Mesendoderm (in vitro differentiated cells): ENCODE measurements around the gene PLEKHM1.

ENCODE experiments used
- DNase-seq: peaks from one replicate; pipeline ENCODE4 v3.0.0; 2013
- H2AK5ac ChIP-seq: 2 replicates; pipeline ENCODE4 v1.6.1; 2013; ENCODE audit warnings: low read length, inconsistent platforms
- H2BK120ac ChIP-seq: 2 replicates; pipeline ENCODE4 v1.6.1; 2013; ENCODE audit warnings: low read depth, mild to moderate bottlenecking, low read length, moderate library complexity, mixed read lengths
- H2BK15ac ChIP-seq: replicated peaks from 2 replicates; pipeline ENCODE4 v1.6.1; 2013; ENCODE audit warnings: low read depth, mild to moderate bottlenecking, moderate library complexity
- H2BK5ac ChIP-seq: 2 replicates; pipeline ENCODE4 v1.6.1; 2013; ENCODE audit warnings: low read length, inconsistent platforms
- H3K18ac ChIP-seq: 2 replicates; pipeline ENCODE4 v1.6.1; 2013; ENCODE audit warnings: mild to moderate bottlenecking, low read length, mixed read lengths
- H3K23ac ChIP-seq: one replicate; pipeline ENCODE4 v1.6.1; 2013; ENCODE audit warnings: low read length
- H3K27ac ChIP-seq: 2 replicates; pipeline ENCODE4 v1.5.1; 2013; ENCODE audit warnings: low read depth, mild to moderate bottlenecking, inconsistent platforms, low read length, moderate library complexity
- H3K27me3 ChIP-seq: 2 replicates; pipeline ENCODE4 v1.6.1; 2013; ENCODE audit warnings: low read length, control low read depth, mild to moderate bottlenecking, inconsistent platforms; ENCODE audit not compliant: insufficient read depth, poor library complexity
- H3K36me3 ChIP-seq: 2 replicates; pipeline ENCODE4 v1.6.1; 2013; ENCODE audit warnings: low read length, inconsistent platforms; ENCODE audit not compliant: control insufficient read depth, insufficient read depth
- H3K4ac ChIP-seq: one replicate; pipeline ENCODE4 v1.6.1; 2013; ENCODE audit warnings: low read depth, mild to moderate bottlenecking, low read length, moderate library complexity
- H3K4me1 ChIP-seq: 2 replicates; pipeline ENCODE4 v1.6.1; 2013; ENCODE audit warnings: low read depth, low read length, inconsistent platforms; ENCODE audit not compliant: control insufficient read depth
- H3K4me2 ChIP-seq: 2 replicates; pipeline ENCODE4 v1.6.1; 2013; ENCODE audit warnings: low read length
- H3K4me3 ChIP-seq: 2 replicates; pipeline ENCODE4 v1.5.1; 2013; ENCODE audit warnings: mild to moderate bottlenecking, low read length
- H3K56ac ChIP-seq: one replicate; pipeline ENCODE4 v1.6.1; 2013; ENCODE audit warnings: low read length
- H3K79me1 ChIP-seq: 2 replicates; pipeline ENCODE4 v1.6.1; 2013; ENCODE audit warnings: low read length, inconsistent platforms
- H3K79me2 ChIP-seq: 2 replicates; pipeline ENCODE4 v1.6.1; 2013; ENCODE audit warnings: mild to moderate bottlenecking, low read length; ENCODE audit not compliant: control insufficient read depth, insufficient read depth
- H3K9ac ChIP-seq: 2 replicates; pipeline ENCODE4 v1.6.1; 2013; ENCODE audit warnings: low read length, inconsistent platforms
- H4K5ac ChIP-seq: one replicate; pipeline ENCODE4 v1.6.1; 2013; ENCODE audit warnings: low read length
- H4K8ac ChIP-seq: one replicate; pipeline ENCODE4 v1.6.1; 2013; ENCODE audit warnings: low read depth, mild to moderate bottlenecking, control low read depth, low read length, moderate library complexity
- WGBS: extraction: QIAGEN DNeasy Blood & Tissue Kit; methylation state at CpG from one replicate; pipeline ENCODE4 v1.1.7; 2013; ENCODE audit warnings: low lambda C conversion rate, missing lambda C conversion rate; ENCODE audit not compliant: insufficient coverage; ENCODE audit errors: extremely low coverage; 5-methylcytosine and 5-hydroxymethylcytosine counted together

Gene PLEKHM1

DNA sequence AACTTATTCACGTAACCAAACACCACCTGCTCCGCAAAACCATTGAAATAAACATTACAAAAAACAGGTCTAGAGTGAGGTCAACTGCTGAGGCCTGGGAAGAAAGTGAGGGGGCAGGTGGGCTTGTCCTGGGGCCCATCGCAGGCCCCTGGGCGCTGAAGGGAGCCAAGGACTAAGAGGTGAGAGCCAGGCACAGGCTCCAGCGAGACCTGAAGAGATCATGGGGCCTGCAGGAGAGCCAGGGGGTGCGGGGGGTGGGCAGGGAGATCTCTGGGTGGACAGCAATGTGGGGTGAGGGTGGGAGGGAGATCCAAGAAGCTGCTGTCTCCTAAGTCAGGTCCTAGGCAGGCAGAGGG is 65.8 kb downstream of the PLEKHM1 start:
- H3K4me3 ChIP-seq: no peak overlapping the region

DNA sequence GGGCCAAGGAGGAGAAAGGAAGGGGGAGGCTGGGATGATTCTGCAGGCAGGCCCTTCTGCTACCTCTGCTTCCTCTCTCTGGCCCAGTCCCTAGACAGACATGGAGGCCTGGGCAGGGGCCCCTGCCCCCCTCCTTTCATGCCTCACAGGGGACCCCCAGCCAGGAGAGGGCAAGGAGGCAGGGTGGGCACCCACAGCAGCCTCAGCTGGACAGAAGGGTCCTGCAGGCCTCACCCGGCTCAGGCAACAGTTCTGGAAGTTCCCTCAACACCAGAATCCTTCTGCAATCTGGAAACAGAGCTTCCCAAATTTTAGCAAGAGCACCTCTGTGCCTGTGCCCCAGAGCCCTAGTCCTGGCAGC is 66.6 kb downstream of the PLEKHM1 start:
- H3K27ac ChIP-seq: no peak overlapping the region

More for the DNA sequence above, 65.8 kb downstream of the PLEKHM1 start:
- H3K18ac ChIP-seq: no peak overlapping the region
- no peak overlapping the region for H2BK120ac ChIP-seq
- no peaks in the 10 kb centered on the region for H3K4me1 ChIP-seq
- no peaks in the 10 kb centered on the region for H3K36me3 ChIP-seq
- no peak overlapping the region for H3K9ac ChIP-seq
- H4K8ac ChIP-seq: no peak overlapping the region
- no peak overlapping the region for H3K4me2 ChIP-seq
- WGBS: no CpG with 5 or more reads among the region's 6 CpGs
- no peak overlapping the region for H3K27ac ChIP-seq
- peak overlapping the region; percentile 48 for H3K4ac ChIP-seq
- no peak overlapping the region for H2AK5ac ChIP-seq
- no peak overlapping the region for H2BK5ac ChIP-seq
- no peak overlapping the region for H3K23ac ChIP-seq
- H4K5ac ChIP-seq: no peak overlapping the region
- no peak overlapping the region for H2BK15ac ChIP-seq
- no peak for DNase-seq
- no peaks in the 10 kb centered on the region for H3K79me2 ChIP-seq
- no peaks in the 10 kb centered on the region for H3K79me1 ChIP-seq
- H3K56ac ChIP-seq: peak overlapping the region; percentile 76
- peaks cover 14% of the 10 kb centered on the region for H3K27me3 ChIP-seq

DNA sequence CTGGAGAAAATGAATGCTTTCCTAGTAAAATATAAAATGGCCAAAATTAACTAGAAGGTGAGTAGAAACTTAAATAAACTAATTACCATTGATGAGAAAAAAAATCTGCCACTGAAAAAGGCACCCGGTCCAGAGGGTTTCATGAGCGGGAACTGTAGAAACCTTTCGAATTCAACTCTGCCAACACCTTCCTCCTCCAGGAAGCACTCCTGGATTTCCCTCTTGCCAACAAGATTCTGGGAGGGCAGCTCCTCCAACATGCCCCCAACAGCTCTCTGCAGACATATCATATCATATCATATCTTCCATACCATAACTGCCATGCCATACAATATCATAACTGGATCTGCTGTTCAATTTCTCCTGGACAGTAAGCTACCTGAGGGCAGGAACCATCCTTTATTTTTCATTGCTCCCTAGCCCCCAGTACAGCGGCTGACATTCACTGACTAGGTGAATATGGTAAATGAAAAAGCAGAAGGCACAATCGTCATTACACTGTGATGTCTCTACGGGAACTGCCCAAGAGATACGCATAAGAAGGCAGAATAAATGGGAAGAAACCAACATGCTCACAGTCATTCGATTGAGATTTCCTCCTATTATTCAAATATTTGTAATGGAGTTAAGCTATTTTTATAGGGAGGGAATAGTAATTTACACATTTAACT is 67.1 kb downstream of the PLEKHM1 start:
- Histone ChIP-seq H4K5ac (no peak overlapping the region), H3K4me1 (no peaks in the 10 kb centered on the region), H3K4me2 (no peak overlapping the region), H3K18ac (no peak overlapping the region), H3K79me2 (no peaks in the 10 kb centered on the region), H3K27ac (no peak overlapping the region), H2BK15ac (no peak overlapping the region), H3K79me1 (no peaks in the 10 kb centered on the region), H3K4me3 (no peak overlapping the region), H3K56ac (no peak overlapping the region), H4K8ac (no peak overlapping the region), H2BK5ac (no peak overlapping the region), H2AK5ac (no peak overlapping the region), H3K23ac (no peak overlapping the region), H3K27me3 (peaks cover 3% of the 10 kb centered on the region), H2BK120ac (no peak overlapping the region), H3K9ac (no peak overlapping the region), H3K4ac (no peak overlapping the region), H3K36me3 (no peaks in the 10 kb centered on the region)
- no peak for DNase-seq
- WGBS: no CpG with 5 or more reads among the region's 8 CpGs

More for the DNA sequence above, 66.6 kb downstream of the PLEKHM1 start:
- H3K79me2 ChIP-seq: no peaks in the 10 kb centered on the region
- no peak overlapping the region for H3K4ac ChIP-seq
- no peak overlapping the region for H2BK15ac ChIP-seq
- H4K8ac ChIP-seq: no peak overlapping the region
- H2BK5ac ChIP-seq: no peak overlapping the region
- H3K79me1 ChIP-seq: no peaks in the 10 kb centered on the region
- H2BK120ac ChIP-seq: no peak overlapping the region
- H3K4me3 ChIP-seq: no peak overlapping the region
- no peak overlapping the region for H3K4me2 ChIP-seq
- no peak overlapping the region for H3K18ac ChIP-seq
- no peak overlapping the region for H2AK5ac ChIP-seq
- H3K56ac ChIP-seq: no peak overlapping the region
- no peaks in the 10 kb centered on the region for H3K36me3 ChIP-seq
- no peaks in the 10 kb centered on the region for H3K4me1 ChIP-seq
- no peak overlapping the region for H3K23ac ChIP-seq
- H3K27me3 ChIP-seq: peaks cover 8% of the 10 kb centered on the region
- DNase-seq: no peak
- no peak overlapping the region for H3K9ac ChIP-seq
- WGBS: no CpG with 5 or more reads among the region's 1 CpG
- no peak overlapping the region for H4K5ac ChIP-seq

DNA sequence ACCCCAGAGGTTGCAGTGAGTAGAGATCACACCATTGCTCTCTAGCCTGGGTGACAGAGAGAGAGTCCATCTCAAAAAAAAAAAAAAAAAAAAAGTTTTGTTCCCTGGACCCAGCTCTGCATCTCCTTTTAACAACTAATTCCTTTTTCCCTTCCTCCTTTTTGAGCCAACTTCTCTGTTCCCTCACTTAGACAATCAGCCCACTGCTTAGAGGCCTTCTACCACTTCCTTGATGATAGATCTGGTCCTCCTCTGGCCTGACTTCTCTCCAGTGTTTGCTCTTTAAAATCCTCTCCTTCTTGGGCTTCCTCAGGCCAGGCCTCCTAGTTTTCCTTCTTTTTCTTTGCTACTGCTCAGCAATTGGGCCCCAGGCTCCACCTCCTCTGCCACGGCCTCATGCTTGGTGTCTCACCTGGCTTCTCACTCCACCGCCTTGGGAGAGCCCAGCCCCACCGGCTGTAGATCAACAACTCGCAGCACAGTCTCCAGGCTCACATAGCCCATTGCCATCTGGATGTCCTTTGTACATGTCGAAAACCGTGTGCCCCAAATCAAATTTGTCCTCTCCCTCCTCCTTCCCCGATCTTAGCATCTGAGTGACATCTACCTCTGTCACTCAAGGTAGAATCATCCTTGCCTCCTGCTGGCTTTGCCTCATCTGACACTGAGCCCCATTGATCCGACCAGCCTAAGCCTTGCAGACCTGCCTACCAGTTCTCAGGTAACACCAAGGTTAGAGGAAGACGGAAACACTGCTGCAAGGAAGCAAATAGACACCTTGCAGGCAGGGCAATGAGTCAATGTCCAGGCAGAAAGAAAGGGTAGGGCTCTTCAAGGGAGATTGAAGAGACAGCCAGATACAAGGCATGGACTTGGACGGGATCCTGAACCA is 75.3 kb downstream of the PLEKHM1 start:
- no peak overlapping the region for H3K27ac ChIP-seq
- no peaks in the 10 kb centered on the region for H3K36me3 ChIP-seq
- H3K27me3 ChIP-seq: no peaks in the 10 kb centered on the region
- no peak overlapping the region for H2BK5ac ChIP-seq
- H3K4me3 ChIP-seq: no peak overlapping the region
- H3K56ac ChIP-seq: no peak overlapping the region
- DNase-seq: no peak
- no peaks in the 10 kb centered on the region for H3K79me1 ChIP-seq
- H2AK5ac ChIP-seq: no peak overlapping the region
- H4K8ac ChIP-seq: no peak overlapping the region
- no CpG with 5 or more reads among the region's 10 CpGs for WGBS
- no peak overlapping the region for H4K5ac ChIP-seq
- no peak overlapping the region for H2BK120ac ChIP-seq
- no peaks in the 10 kb centered on the region for H3K79me2 ChIP-seq
- no peak overlapping the region for H3K4ac ChIP-seq
- no peak overlapping the region for H3K18ac ChIP-seq
- no peak overlapping the region for H3K23ac ChIP-seq
- no peak overlapping the region for H3K4me2 ChIP-seq
- H2BK15ac ChIP-seq: no peak overlapping the region
- H3K4me1 ChIP-seq: no peaks in the 10 kb centered on the region
- no peak overlapping the region for H3K9ac ChIP-seq

DNA sequence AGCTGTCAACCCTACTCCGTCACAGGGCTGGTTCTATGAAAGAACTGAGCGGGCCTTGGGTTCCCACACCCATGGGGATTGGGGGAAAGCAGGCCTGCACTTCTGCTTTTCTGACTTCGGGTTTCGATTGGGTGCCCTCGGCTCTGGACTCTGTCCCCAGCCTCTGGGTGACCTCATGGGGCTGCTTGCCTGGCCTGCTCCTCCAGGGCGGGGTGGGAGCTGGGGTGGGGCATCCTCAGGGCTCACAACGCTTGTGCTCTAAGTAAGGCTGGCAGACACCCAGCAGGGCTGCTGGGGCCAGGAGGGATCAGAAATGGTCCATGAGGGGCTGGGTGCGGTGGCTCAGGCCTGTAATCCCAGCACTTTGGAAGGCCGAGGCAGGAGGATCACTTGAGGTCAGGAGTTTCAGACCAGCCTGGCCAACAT is 77.0 kb downstream of the PLEKHM1 start:
- DNase-seq: no peak
- Histone ChIP-seq H3K9ac (no peak overlapping the region), H4K8ac (no peak overlapping the region), H3K79me1 (no peaks in the 10 kb centered on the region), H3K4me1 (peaks cover 2% of the 10 kb centered on the region), H3K36me3 (no peaks in the 10 kb centered on the region), H3K4ac (no peak overlapping the region), H2BK5ac (no peak overlapping the region), H4K5ac (no peak overlapping the region), H3K18ac (no peak overlapping the region), H3K56ac (no peak overlapping the region), H3K4me3 (no peak overlapping the region), H3K79me2 (no peaks in the 10 kb centered on the region), H2AK5ac (no peak overlapping the region), H2BK120ac (no peak overlapping the region), H3K27ac (no peak overlapping the region), H2BK15ac (no peak overlapping the region), H3K4me2 (no peak overlapping the region), H3K23ac (no peak overlapping the region), H3K27me3 (no peaks in the 10 kb centered on the region)
- no CpG with 5 or more reads among the region's 9 CpGs for WGBS
